ENCODE data around the gene LAMTOR2.

The LAMTOR2 gene

GRCh38 chr1:156076609-156077429 lies 22.2 kb downstream of the LAMTOR2 start:
- DNase-seq: no peak

DNA sequence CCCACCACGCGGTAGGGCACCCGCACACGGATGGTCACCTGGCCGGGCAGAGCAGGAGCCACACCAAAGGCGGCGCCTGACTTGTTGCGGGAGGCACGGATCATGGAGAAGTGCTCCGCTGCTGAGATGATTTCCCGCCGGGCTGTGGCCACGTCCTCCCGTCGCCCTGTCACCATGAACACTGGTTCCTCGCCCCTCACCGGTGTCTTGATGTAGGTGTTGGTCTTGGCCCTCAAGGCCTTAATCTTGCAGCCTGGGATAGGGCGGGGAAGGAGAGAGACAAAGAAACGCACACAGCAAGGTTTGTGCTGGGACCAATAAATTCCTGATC lies 22.8 kb downstream of the LAMTOR2 start:
- DNase-seq: no peak

DNA sequence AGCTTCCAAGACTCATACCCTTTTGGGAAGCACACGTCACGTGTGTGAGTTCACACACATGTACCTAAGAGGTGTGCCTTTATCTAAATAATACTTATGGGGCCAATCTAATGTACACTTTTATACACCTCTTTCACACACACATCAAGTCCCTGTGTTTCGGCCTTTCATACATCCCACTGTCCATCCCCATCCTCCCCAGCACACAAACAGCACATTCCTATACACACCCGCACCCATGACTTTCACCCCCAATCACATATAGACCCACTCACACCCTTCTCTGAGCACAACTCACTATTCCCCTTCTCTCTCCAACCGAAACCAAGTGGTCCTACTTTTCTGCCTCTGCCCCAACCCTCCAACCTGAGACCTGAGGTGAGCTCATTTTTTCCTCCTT lies 24.1 kb downstream of the LAMTOR2 start:
- no peak for DNase-seq

GRCh38 chr1:156079762-156080161 lies 25.2 kb downstream of the LAMTOR2 start:
- no peak for DNase-seq

DNA sequence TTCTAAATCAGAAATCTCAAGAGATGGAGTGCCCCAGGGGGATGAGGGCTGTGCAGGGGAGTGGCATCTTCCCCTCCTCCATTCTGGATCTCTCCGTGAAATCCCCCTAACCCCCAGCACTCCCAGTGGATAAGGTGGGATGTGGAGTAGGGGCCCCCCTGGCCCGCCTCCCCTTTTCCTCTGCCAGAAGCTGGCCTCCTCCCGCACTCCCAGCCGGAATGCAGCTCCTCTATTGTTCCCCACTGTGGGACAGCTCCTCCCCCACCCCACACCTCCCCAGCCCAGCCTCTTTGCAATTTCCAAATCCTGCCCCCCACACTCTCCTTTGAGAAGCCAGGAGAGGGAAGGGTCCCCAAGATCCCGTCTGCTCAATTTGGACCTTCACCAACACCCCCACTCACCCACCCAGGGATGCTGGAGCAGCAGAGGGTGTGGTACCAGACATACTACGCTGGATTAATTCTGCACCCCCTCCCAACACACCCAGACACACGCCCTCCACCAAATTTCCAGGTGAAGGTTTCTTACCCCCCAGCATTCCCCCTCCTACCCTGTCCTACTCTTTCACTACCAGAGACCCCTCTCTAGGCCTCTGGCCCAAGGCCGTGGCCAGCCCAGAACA lies 25.8 kb downstream of the LAMTOR2 start:
- DNase-seq: no peak

DNA sequence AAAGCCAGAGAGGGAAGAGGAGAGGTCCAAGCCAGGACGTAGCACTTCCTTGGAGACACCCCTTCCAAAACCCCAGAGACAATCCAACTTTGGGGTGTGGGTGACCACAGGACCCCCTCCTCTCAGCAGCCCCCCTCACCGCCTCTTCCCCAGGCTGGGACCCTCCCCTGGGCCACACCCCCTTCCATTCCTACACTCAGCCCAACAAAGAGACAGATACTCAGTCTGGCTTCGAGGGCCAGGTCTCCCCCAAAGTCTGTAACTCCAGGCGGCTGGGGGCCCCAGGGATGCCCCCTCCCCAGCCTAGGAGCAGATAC lies 26.2 kb downstream of the LAMTOR2 start:
- no peak for DNase-seq

GRCh38 chr1:156081180-156081916 lies 26.8 kb downstream of the LAMTOR2 start:
- DNase-seq: no peak

GRCh38 chr1:156081917-156082308 lies 27.3 kb downstream of the LAMTOR2 start:
- DNase-seq: no peak

GRCh38 chr1:156082309-156083091 lies 27.9 kb downstream of the LAMTOR2 start, which contains the start of gene MEX3A:
MEX3A (minus strand) TSS chr1:156082465; CDS start chr1:156081998, 467 bp downstream.
- DNase-seq: peak; percentile 18

DNA sequence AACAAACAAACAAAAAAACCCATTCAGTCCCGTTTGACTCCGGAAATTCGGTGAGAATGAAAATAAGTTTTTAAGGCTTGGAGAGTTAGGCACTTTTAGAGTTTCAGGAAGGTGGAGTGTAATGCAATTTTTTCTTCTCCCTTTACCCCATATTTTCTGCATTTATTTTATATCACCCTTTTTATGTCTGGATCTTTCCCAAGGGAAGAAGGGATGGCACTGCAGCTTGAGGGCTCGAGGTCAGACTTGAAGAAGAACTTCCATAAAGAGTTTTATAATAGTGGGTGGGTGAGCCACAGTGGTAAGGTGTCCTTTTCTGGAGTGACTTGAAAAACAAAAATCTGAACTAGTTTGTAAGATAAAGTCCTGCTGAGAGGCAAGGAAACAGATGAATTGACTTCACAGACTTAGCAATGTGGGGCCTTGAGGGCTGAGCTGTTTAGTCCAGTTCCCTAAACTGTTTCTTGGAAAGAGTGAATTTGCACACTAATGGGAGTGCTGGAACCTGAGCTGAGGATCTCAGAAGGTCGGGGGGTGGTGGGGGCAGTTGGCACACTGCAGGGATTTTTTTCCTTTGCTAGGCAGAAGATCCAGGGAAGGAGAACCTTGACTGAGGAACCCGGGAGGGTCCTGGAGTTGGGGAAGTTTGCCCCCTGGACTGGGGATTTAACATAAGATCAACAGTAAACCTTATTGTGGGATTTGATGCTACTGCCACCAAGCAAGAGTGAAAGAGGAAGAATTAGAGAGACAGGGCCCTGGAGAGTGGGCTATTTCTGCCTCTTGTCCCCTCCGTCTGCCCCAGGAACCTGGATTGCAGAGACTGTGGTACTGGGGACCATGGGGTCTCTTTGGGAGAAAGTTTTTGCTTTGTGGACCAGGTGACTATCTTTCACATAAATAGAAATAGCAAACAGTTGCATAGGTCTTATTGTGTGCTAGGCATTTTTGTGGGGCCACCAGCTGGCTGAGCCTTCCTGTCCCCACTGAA lies 29.5 kb downstream of the LAMTOR2 start:
- no peak for DNase-seq

DNA sequence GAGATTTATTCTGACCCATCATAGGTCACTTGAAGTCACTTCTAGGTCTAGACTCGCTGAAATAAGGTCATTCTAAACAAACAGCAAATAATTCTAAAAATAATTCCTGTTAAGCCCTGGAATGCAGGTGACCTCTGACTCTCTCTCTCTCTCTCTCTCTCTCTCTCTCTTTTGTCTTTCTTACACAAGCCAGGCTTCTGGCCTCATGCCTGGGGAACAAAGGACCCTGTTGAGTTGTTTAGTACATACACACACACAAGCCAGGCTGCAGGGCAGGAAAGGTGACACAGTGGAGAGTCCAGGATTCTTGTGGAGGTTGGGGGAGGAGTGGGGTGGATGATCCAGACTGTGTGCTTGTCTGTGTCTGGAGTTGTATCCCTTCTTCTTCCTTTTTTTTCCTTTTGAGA lies 31.7 kb downstream of the LAMTOR2 start:
- no peak for DNase-seq

GRCh38 chr1:156089704-156090103 lies 35.1 kb downstream of the LAMTOR2 start:
- DNase-seq: no peak

DNA sequence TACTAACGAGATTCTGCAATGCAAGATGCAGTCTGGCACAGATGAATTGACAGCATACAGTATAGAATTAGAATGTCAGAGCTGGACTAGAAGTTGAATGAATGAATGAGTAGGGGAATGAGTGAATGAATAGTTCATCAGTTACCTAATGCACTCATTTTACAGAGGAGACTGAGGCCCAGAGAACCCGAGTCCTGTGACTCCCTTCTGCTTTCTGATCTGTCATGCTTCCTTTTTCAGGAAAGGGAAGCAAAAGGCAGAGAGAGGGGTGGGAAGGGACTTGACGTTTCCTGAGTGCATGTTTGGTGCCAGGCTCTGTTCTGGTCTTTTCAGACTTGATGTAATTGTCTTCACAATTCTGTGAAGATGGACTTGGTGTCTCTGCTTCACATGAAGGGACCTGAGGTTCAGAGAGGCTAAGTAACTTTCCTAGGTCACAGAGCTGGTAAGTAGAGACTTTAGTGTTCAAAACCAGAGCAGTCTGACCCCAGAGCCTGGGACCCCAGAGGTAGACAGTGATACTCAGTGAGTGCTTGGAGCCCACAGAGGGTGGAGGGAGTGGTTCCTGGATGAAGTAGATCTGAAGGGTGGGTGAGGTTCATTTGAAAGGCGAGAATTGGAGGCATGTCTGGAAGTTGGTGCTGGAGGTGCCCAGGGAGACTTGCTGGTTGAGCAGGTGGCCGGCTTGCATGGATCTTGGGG lies 35.7 kb downstream of the LAMTOR2 start:
- no peak for DNase-seq

DNA sequence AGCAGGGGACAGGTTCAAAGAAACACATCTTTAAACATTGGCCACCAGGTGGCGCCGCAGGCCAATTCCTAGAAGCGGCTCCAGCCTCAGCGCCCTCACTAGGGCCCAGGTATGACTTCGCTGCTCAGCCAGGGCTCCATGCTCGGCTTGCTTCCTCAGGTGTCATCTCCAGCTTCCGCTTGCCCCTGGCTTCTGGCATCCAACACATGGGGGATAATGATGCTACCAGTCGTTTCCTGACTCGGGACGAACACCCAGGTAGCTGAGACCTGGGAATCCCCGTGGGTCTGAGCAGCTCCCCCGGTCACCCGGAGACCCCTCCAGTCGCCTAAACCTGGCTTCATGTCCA lies 36.2 kb downstream of the LAMTOR2 start:
- peak; percentile 80 for DNase-seq

- no peak for DNase-seq
Measured at GRCh38 chr1:156091610-156092009, 37.0 kb downstream of the LAMTOR2 start.

- DNase-seq: no peak
Measured at GRCh38 chr1:156095906-156096508, 41.4 kb downstream of the LAMTOR2 start.

DNA sequence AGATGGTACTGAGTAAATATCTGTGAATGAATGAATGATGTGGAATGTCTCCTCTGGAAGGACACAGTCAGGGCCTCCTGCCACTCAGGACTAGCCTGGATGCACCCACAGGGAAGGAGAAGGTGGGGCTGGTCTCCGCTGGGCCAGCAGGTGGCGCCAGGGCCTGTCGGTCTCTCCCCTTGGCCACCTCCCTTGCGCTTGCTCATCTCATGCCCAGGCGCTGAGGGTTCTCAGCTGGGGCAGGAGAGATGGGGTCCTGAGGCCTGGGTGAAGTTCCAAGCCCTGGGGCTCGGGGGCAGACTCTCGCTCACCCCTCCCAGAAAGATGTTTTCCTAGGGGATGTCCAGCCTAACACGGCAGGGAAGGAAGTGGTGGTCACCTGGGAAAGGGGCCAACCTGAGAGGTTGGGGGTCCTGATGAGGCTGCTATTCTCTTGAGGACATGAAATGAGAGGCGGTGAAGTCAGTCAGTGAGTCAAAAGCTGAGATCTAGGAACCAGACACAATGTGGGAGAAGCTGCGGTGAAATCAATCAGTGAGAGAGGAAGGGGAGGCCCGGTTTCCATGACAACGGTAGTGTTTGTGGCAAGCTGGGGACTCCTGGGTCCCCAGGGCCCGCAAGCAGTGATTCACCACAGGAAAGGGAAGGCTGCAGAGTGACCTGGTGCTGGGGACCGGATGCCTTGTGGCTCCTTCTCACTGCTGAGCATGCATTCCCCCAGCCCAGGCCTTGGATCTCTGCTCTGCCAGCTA lies 42.2 kb downstream of the LAMTOR2 start:
- DNase-seq: peak; percentile 68

DNA sequence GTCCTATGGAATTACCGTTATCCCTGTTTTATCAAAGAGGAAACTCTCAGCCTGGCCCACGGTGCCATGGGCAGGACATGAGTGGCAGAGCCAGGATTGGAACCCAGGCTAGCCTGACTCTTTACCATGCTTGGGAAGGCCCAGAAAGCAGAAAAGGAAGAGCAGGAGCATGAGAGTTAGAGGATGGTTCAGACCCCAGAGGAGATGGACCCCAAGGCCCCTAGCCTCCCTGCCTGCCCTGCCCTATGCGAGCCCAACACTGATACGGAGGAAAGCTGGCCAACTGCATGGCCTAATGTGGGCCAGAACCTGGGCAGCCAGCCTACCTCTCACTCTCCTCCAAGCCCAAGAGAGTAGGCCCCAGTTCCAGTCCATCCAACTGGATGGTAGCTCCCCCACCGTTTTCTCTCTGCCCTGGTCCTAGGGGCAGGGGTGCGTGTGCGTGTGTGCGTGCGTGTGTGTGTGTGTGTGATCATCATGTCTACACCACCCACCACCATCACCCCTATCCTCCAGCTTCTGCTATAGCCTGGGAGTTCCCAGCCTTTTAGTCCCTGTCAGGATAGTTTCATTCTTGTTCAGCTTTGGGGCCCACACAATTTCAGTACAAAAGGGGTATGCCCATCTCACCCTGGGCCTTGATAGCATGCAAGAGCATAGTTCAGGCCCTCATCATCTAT lies 43.1 kb downstream of the LAMTOR2 start:
- no peak for DNase-seq

DNA sequence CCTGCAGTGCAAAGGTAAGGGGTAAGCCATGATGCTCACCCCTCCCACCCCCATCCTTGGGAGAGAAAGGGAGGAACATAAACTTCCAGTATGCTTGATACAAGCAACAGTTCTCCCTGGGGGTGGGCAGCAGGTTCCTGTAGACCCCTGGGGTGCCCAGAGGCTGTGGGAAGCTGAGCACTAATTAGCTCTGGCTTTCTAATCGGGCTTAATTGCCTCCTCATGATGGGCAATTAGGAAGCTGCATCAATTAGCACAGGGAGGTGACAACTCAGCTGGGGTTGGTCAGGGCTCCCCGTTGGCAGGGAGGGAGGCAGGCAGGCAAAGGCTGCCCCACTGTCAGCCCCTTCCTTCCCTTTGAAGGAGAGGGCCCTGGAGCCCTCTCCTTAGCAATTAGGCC lies 44.2 kb downstream of the LAMTOR2 start:
- DNase-seq: no peak

DNA sequence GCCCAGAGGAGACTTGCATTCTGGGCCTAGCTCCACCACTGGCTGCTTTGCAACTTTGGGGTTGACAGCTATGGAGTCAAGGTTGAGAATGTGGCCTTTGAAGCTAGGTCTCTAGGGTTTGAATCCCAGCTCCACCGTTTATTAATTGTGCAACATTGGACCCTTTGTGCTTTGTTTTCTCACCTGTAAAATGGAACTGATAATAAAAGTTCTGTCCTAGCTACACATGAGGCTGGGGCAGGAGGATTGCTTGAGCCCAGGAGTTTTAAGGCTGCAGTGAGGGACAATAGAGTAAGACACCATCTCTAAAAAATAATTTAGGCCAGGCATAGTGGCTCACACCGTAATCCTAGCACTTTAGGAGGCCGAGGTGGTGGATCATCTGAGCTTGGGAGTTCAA lies 44.7 kb downstream of the LAMTOR2 start:
- DNase-seq: no peak
